T-cell (primary cell): ENCODE results near the gene ANKS1A. TPM values are rescaled to one million over a fixed set of nuclear protein-coding genes. Genes with fewer than 3 reads are reported as not detected.

Experiments used
- ATAC-seq, 4 experiments: fragments of 200-7000 bp in 3 of 4; fragments of 150-1000 bp in 1 of 4; cut with Tn5 transposase; replicated peaks in 1 of 4; 1 replicate in 3 of 4; 2 replicates in 1 of 4; pipeline ENCODE4 v1.10.0; 2021; ENCODE audit warnings: moderate library complexity in 3 of 4, mild to moderate bottlenecking in 2 of 4, moderate number of reproducible peaks in 1 of 4
- CTCF ChIA-PET, 2 donors: fragments of 300-600 bp; sonication (Branson Sonifier 250); formaldehyde crosslinking; loops; one replicate each; lab custom pipeline; 2022; ENCODE audit warnings: antibody characterized with exemption in 2 of 2; lab: Charles Lee
- POLR2A ChIA-PET, 2 donors: fragments of 300-600 bp; sonication (Branson Sonifier 250); formaldehyde crosslinking; loops; one replicate each; lab custom pipeline; 2022; ENCODE audit warnings: antibody characterized with exemption in 2 of 2; lab: Charles Lee
- DNase-seq, 35 experiments: peaks; one replicate each; pipeline versions ENCODE4 v3.0.0 to v3.0.0-alpha.2; 2013 to 2023
- H3K27ac ChIP-seq: one replicate; pipeline ENCODE4 v1.5.1; 2013; ENCODE audit warnings: low read length
- H3K27me3 ChIP-seq, 2 experiments: replicated peaks in 1 of 2; 1 replicate in 1 of 2; 2 replicates in 1 of 2; pipeline versions ENCODE4 v1.6.1 to v1.7.0; 2013; ENCODE audit warnings: low read length in 1 of 2, mixed read lengths in 1 of 2; ENCODE audit not compliant: control insufficient read depth in 2 of 2, insufficient read depth in 2 of 2; ENCODE audit errors: extremely low read depth in 1 of 2
- H3K36me3 ChIP-seq, 2 donors: 1 replicate in 1 of 2; 2 replicates in 1 of 2; pipeline versions ENCODE4 v1.6.1 to v1.7.0; 2013; ENCODE audit warnings: low read length in 1 of 2; ENCODE audit not compliant: control insufficient read depth in 2 of 2, insufficient read depth in 1 of 2; ENCODE audit errors: extremely low read depth in 1 of 2
- H3K4me1 ChIP-seq, 2 experiments: 1 replicate in 1 of 2; 2 replicates in 1 of 2; pipeline versions ENCODE4 v1.6.1 to v1.7.0; 2013; ENCODE audit warnings: low read length in 2 of 2, mixed read lengths in 1 of 2; ENCODE audit not compliant: insufficient read depth in 2 of 2, control insufficient read depth in 1 of 2; ENCODE audit errors: extremely low read depth in 1 of 2
- H3K4me3 ChIP-seq, 2 donors: 1 replicate in 1 of 2; 2 replicates in 1 of 2; pipeline versions ENCODE4 v1.5.1 to v1.7.0; 2013; ENCODE audit warnings: mild to moderate bottlenecking in 2 of 2, low read length in 1 of 2, moderate library complexity in 1 of 2; ENCODE audit not compliant: control insufficient read depth in 1 of 2; ENCODE audit errors: extremely low read depth in 1 of 2
- H3K9me3 ChIP-seq: 2 replicates; pipeline ENCODE4 v1.7.0; 2013
- H3K27ac Mint-ChIP-seq, 2 donors: one replicate each; pipeline ENCODE4 v1.8.0; 2020 to 2021; ENCODE audit warnings: mild to moderate bottlenecking in 2 of 2, mixed read lengths in 2 of 2
- H3K27me3 Mint-ChIP-seq, 2 donors: one replicate each; pipeline ENCODE4 v1.8.0; 2021 to 2022; ENCODE audit warnings: mixed read lengths in 2 of 2
- H3K36me3 Mint-ChIP-seq: one replicate; pipeline ENCODE4 v1.8.0; 2021; ENCODE audit warnings: mixed read lengths
- H3K4me1 Mint-ChIP-seq, 3 donors: one replicate each; pipeline ENCODE4 v1.8.0; 2020 to 2022; ENCODE audit warnings: mixed read lengths in 3 of 3, mild to moderate bottlenecking in 1 of 3
- H3K4me3 Mint-ChIP-seq, 3 donors: one replicate each; pipeline ENCODE4 v1.8.0; 2020 to 2022; ENCODE audit warnings: mild to moderate bottlenecking in 3 of 3, mixed read lengths in 3 of 3, moderate library complexity in 3 of 3
- H3K9me3 Mint-ChIP-seq, 3 donors: one replicate each; pipeline ENCODE4 v1.8.0; 2020 to 2022; ENCODE audit warnings: mixed read lengths in 3 of 3
- WGBS: methylation state at CpG from one replicate; pipeline ENCODE4 v1.1.5; 2013; ENCODE audit warnings: missing lambda C conversion rate; ENCODE audit not compliant: insufficient coverage; 5-methylcytosine and 5-hydroxymethylcytosine counted together
- total RNA-seq, 35 experiments: library from RNA in 6 of 35; stranded (reverse) in 6 of 35; fragments of 120-200 nt in 1 of 35; gene quantifications; one replicate each; pipeline versions ENCODE4 v1.2.1 to v1.2.4 and lab custom pipeline; 2013 to 2026

ANKS1A gene
- total RNA-seq, 5 donors from 2014 or later (not counting 1 experiment from before 2014, with no cell fraction given), result 11.1 to 14.4 (median 11.7) TPM

DNA sequence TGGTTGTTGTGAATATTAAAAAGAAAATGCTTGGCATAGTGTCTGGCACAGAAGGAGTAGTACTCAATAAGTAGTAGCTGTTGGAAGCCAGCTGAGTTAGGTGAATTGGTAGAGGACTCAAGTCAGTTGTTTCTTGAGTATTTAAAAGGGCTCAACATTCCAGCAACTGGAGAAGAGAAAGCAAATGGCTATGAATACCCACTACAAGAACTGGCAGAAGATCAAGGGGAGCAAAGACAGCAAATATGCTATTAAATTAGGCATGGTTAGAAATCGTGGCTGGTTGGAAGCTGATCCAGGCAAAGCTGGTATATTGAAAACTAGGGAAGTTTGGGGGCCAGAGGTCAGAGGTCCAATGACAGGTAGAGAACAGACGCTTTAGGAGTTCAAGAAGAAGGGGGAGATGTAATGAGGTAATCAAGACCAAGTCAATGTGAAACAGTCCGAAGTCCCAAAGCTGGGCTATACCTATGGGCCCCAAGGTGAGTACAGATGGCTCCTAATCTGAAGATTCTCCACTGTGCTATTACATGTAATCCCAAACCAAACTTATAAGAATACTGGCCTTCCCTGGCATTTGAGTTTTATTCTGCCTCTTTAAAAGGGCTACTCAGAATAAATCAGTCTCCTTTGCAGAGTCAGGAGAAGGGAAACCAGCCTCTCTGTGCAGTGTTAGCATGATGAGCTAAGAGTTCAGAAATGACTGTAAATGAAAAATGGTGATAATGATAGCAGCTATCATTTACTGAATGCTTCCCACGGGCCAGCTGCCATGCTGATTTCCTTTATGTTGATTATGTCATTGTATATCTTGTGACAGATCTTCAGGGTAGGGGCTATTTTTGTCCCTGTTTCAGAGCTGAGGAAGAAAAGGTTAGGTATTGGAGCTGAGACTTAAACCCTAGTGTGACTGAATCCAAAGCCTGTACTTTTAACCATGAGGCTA, 122.3 kb downstream of the ANKS1A start:
- Mint-ChIP-seq H3K4me3 (no peak overlapping the region), H3K4me1 (no peaks in the 10 kb centered on the region), H3K36me3 (peaks cover 9% of the 10 kb centered on the region), H3K27ac (no peak overlapping the region), H3K27me3 (no peaks in the 10 kb centered on the region), H3K9me3 (no peaks in the 10 kb centered on the region)
- Histone ChIP-seq H3K27ac (no peak overlapping the region), H3K27me3 (no peaks in the 10 kb centered on the region), H3K36me3 (peaks cover 0 to 5% of the 10 kb centered on the region in 2 donors), H3K9me3 (no peaks in the 10 kb centered on the region), H3K4me1 (no peaks in the 10 kb centered on the region), H3K4me3 (no peak overlapping the region)
- ChIA-PET POLR2A (interaction anchor here in 1 of 2 donors (0.5 kb wide), 1 partner anchor 104 kb away, joined by 10 read pairs; no protein-coding TSS in a partner anchor), CTCF (no interaction called here)
- ATAC-seq, result no peak
- 33% methylated on average over 3 of the region's 4 CpGs for WGBS
- DNase-seq, result no peak

- Histone ChIP-seq H3K4me3 (no peak overlapping the region), H3K27ac (no peak overlapping the region), H3K4me1 (no peaks in the 10 kb centered on the region), H3K36me3 (peaks cover 0 to 13% of the 10 kb centered on the region in 2 donors), H3K9me3 (no peaks in the 10 kb centered on the region), H3K27me3 (no peaks in the 10 kb centered on the region)
- no peak overlapping the region for H3K27ac Mint-ChIP-seq
- no peak for ATAC-seq
- no peaks in the 10 kb centered on the region for H3K4me1 Mint-ChIP-seq
- WGBS, result no CpG with 5 or more reads among the region's 6 CpGs
- ChIA-PET POLR2A (no interaction called here), CTCF (no interaction called here)
- DNase-seq, result no peak
- H3K27me3 Mint-ChIP-seq, result no peaks in the 10 kb centered on the region
- H3K36me3 Mint-ChIP-seq, result peaks cover 24% of the 10 kb centered on the region
- no peak overlapping the region for H3K4me3 Mint-ChIP-seq
- no peaks in the 10 kb centered on the region for H3K9me3 Mint-ChIP-seq
Measured at GRCh38 chr6:35013701-35014100, 124.6 kb downstream of the ANKS1A start.

DNA sequence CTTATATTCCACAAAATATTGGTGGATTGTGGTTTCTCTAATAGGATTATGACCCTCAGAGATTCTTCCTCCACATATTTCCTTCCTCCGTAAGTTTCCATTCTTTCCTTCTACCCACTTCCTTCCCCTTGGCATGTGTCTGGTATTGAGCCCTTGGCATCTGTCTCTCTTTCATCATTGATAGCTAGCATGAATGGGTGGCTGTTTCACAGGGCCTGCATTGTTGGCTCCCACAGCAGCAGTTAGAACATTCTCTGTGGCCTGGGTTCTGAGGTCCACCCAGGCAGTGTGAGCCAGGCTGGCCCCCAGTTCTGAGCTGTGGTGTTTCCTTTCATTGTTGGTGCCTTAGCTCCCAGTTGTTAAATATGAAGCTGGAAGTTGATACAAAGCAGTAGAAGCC, 125.3 kb downstream of the ANKS1A start:
- no peaks in the 10 kb centered on the region for H3K9me3 Mint-ChIP-seq
- Histone ChIP-seq H3K36me3 (peaks cover 0 to 13% of the 10 kb centered on the region in 2 donors), H3K27ac (no peak overlapping the region), H3K4me3 (no peak overlapping the region), H3K9me3 (no peaks in the 10 kb centered on the region), H3K4me1 (no peaks in the 10 kb centered on the region), H3K27me3 (no peaks in the 10 kb centered on the region)
- H3K4me3 Mint-ChIP-seq, result no peak overlapping the region
- no peak for ATAC-seq
- peaks cover 24% of the 10 kb centered on the region for H3K36me3 Mint-ChIP-seq
- no peaks in the 10 kb centered on the region for H3K27me3 Mint-ChIP-seq
- H3K4me1 Mint-ChIP-seq, result no peaks in the 10 kb centered on the region
- no CpG with 5 or more reads among the region's 1 CpG for WGBS
- DNase-seq, result no peak
- CTCF ChIA-PET, result no interaction called here
- POLR2A ChIA-PET, result interaction anchor here in 1 of 2 donors (0.6 kb wide), 1 partner anchor 18 kb away, joined by 3 read pairs; no protein-coding TSS in a partner anchor
- H3K27ac Mint-ChIP-seq, result no peak overlapping the region

DNA sequence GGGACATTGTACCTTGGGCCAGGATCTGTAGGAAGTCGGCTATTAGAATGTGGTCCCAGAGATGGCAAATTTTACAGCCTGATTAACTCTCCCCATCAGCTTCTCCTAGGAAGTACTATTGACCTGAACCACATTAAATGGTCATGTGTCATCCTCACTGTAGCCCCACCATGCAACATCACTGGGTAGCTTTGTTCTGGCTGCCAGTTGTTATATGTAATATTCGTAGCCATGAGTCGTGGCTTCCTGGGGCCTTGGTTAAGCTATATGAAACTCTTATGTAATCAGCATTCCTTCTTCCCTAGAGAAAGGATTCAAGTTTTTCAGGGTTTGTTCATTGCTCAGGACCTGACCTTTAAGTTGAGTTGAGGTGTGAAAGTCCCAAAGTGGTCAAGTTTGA, 125.7 kb downstream of the ANKS1A start:
- Mint-ChIP-seq H3K9me3 (no peaks in the 10 kb centered on the region), H3K27ac (no peak overlapping the region), H3K36me3 (peaks cover 28% of the 10 kb centered on the region), H3K4me3 (no peak overlapping the region), H3K27me3 (no peaks in the 10 kb centered on the region), H3K4me1 (no peaks in the 10 kb centered on the region)
- no peaks in the 10 kb centered on the region for H3K4me1 ChIP-seq
- no peak overlapping the region for H3K27ac ChIP-seq
- CTCF ChIA-PET, result no interaction called here
- DNase-seq, result no peak
- WGBS, result no CpG with 5 or more reads among the region's 3 CpGs
- ATAC-seq, result no peak
- POLR2A ChIA-PET, result interaction anchor here in 1 of 2 donors (0.6 kb wide), 1 partner anchor 18 kb away, joined by 3 read pairs; no protein-coding TSS in a partner anchor
- no peak overlapping the region for H3K4me3 ChIP-seq
- H3K9me3 ChIP-seq, result no peaks in the 10 kb centered on the region
- H3K27me3 ChIP-seq, result no peaks in the 10 kb centered on the region
- peaks cover 0 to 13% of the 10 kb centered on the region in 2 donors for H3K36me3 ChIP-seq

DNA sequence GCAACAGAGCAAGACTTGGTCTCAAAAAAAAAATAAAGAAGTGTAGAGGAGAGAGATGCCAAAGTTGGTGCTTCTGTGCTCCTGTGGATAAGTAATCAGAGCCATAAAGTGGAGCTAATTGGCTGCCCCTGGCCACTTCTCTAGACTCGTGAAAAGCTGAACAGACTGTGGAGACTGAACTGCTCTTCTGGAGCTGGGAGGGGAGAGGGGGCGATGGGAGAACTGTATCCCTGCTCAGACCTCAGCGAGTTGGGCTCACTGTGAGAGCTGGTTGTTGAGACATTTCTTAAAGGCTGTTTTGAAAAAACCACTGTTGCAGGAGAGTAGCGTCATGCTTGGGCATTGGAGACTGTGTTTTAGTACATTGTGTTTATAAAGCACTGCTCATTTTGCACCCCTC, 126.4 kb downstream of the ANKS1A start:
- H3K36me3 ChIP-seq, result peaks cover 0 to 13% of the 10 kb centered on the region in 2 donors
- Mint-ChIP-seq H3K9me3 (no peaks in the 10 kb centered on the region), H3K36me3 (peaks cover 31% of the 10 kb centered on the region), H3K4me3 (no peak overlapping the region), H3K4me1 (no peaks in the 10 kb centered on the region), H3K27ac (no peak overlapping the region), H3K27me3 (no peaks in the 10 kb centered on the region)
- WGBS, result 92% methylated on average over 3 of the region's 4 CpGs
- DNase-seq (no peak), ATAC-seq (no peak)
- no peaks in the 10 kb centered on the region for H3K27me3 ChIP-seq
- CTCF ChIA-PET, result no interaction called here
- no peaks in the 10 kb centered on the region for H3K9me3 ChIP-seq
- H3K4me1 ChIP-seq, result no peaks in the 10 kb centered on the region
- H3K27ac ChIP-seq, result no peak overlapping the region
- POLR2A ChIA-PET, result interaction anchor here in 1 of 2 donors (0.5 kb wide), 1 partner anchor 37 kb away, joined by 7 read pairs; no protein-coding TSS in a partner anchor
- H3K4me3 ChIP-seq, result no peak overlapping the region

DNA sequence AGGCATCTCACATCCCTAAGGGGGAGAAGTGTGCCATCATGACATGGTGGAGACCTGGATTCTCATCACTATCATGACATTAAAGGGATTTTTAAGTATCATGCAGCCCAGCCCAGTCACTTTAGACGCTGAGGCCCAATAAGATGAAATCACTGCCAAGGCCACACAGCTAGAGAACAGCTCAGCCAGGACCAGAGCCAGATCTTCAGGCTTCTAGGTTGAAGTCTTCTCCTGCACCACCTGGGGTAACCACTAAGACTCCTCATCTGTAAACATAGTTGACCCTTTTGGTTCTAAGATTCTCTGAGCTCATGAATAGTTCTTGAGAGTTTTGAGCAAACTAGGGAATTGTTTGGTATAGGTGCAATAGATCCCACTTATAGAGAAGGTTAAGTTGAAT, 126.9 kb downstream of the ANKS1A start:
- no peaks in the 10 kb centered on the region for H3K27me3 Mint-ChIP-seq
- ATAC-seq (no peak), DNase-seq (no peak)
- H3K36me3 ChIP-seq, result peaks cover 0 to 15% of the 10 kb centered on the region in 2 donors
- no peak overlapping the region for H3K4me3 ChIP-seq
- POLR2A ChIA-PET, result interaction anchor here in 1 of 2 donors (0.5 kb wide), 1 partner anchor 38 kb away, joined by 7 read pairs; no protein-coding TSS in a partner anchor
- H3K4me1 Mint-ChIP-seq, result no peaks in the 10 kb centered on the region
- WGBS, result 0% methylated on average over 1 of the region's 1 CpG
- H3K4me3 Mint-ChIP-seq, result no peak overlapping the region
- no peaks in the 10 kb centered on the region for H3K4me1 ChIP-seq
- no peak overlapping the region for H3K27ac Mint-ChIP-seq
- CTCF ChIA-PET, result no interaction called here
- no peak overlapping the region for H3K27ac ChIP-seq
- H3K36me3 Mint-ChIP-seq, result peaks cover 32% of the 10 kb centered on the region
- H3K9me3 ChIP-seq, result no peaks in the 10 kb centered on the region
- no peaks in the 10 kb centered on the region for H3K9me3 Mint-ChIP-seq
- H3K27me3 ChIP-seq, result no peaks in the 10 kb centered on the region
